Uterus (tissue), 2 donors: Measurements from ENCODE around the gene THOC6.

Experiments used
- POLR2A ChIP-seq, 2 donors: fragments of 450-650 bp; IDR thresholded peaks; one replicate each; pipeline ENCODE4 v1.6.1; 2016; ENCODE audit warnings: antibody characterized with exemption in 2 of 2, mild to moderate bottlenecking in 1 of 2, moderate library complexity in 1 of 2
- TF ChIP-seq, protein P1 (sequence below), 4 experiments: fragments of 200-600 bp in 2 of 4; fragments of 450-650 bp in 2 of 4; sonication (generic) in 2 of 4; IDR thresholded peaks; one replicate each; pipeline ENCODE4 v1.5.1; 2016 to 2019; ENCODE audit warnings: antibody characterized with exemption in 4 of 4, mild to moderate bottlenecking in 2 of 4, moderate library complexity in 1 of 4

DNA sequence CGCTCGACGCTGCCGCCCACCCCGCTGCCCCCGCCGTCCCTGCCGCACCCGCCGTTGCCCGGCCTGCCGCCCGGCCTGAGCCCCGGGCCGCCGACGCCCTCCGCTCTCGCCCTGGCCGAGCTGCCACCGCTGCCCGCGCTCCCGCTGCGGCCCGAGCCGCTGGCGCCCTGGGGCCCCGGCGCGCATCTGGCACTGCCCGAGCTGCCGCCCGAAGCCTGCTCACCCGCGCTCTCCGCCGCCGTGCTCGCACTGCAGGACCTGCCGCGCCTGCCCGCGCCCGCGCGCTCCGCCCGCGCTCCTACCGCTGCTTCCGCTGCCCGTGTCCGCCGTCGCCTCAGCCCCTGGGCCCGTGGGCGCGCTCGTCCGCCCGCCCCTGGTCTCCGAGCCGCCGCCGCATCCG, 19.5 kb upstream of the THOC6 start:
- TF ChIP-seq, protein P1, sequence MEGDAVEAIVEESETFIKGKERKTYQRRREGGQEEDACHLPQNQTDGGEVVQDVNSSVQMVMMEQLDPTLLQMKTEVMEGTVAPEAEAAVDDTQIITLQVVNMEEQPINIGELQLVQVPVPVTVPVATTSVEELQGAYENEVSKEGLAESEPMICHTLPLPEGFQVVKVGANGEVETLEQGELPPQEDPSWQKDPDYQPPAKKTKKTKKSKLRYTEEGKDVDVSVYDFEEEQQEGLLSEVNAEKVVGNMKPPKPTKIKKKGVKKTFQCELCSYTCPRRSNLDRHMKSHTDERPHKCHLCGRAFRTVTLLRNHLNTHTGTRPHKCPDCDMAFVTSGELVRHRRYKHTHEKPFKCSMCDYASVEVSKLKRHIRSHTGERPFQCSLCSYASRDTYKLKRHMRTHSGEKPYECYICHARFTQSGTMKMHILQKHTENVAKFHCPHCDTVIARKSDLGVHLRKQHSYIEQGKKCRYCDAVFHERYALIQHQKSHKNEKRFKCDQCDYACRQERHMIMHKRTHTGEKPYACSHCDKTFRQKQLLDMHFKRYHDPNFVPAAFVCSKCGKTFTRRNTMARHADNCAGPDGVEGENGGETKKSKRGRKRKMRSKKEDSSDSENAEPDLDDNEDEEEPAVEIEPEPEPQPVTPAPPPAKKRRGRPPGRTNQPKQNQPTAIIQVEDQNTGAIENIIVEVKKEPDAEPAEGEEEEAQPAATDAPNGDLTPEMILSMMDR (IDR thresholded peaks at IDR 0.05): no peak
- TF ChIP-seq POLR2A (IDR thresholded peaks at IDR 0.05): no peak
